HuH-7.5 (cell line): ENCODE data around the gene WFDC12.

ENCODE experiments used
- DNase-seq: peaks from one replicate; pipeline ENCODE4 v3.0.0; 2011; ENCODE audit warnings: low spot score

The WFDC12 gene

GRCh38 chr20:45115386-45115774 lies 8.9 kb downstream of the WFDC12 start:
- no peak for DNase-seq

GRCh38 chr20:45114465-45115385 lies 9.5 kb downstream of the WFDC12 start, which contains the start of gene WFDC5:
WFDC5 (minus strand) TSS chr20:45115174; CDS start chr20:45115083, 91 bp downstream.
- no peak for DNase-seq

- DNase-seq: no peak
Measured at GRCh38 chr20:45113865-45114264, 10.4 kb downstream of the WFDC12 start.

- DNase-seq: no peak
Measured at GRCh38 chr20:45112754-45113153, 11.5 kb downstream of the WFDC12 start.

GRCh38 chr20:45111799-45112471 lies 12.3 kb downstream of the WFDC12 start:
- no peak for DNase-seq

- no peak for DNase-seq
Measured at GRCh38 chr20:45111285-45111684, 13.0 kb downstream of the WFDC12 start.

- DNase-seq: no peak
Measured at GRCh38 chr20:45110301-45110700, 14.0 kb downstream of the WFDC12 start.

- no peak for DNase-seq
Measured at GRCh38 chr20:45109634-45110033, 14.6 kb downstream of the WFDC12 start.

GRCh38 chr20:45105317-45105716 lies 18.9 kb downstream of the WFDC12 start:
- no peak for DNase-seq

- DNase-seq: no peak
Measured at GRCh38 chr20:45104786-45105185, 19.5 kb downstream of the WFDC12 start.

- no peak for DNase-seq
Measured at GRCh38 chr20:45103072-45103471, 21.2 kb downstream of the WFDC12 start.

GRCh38 chr20:45101333-45101850 lies 22.9 kb downstream of the WFDC12 start:
- DNase-seq: no peak

GRCh38 chr20:45100563-45101245 lies 23.6 kb downstream of the WFDC12 start, which contains the start of gene KCNS1:
KCNS1 (minus strand) TSS chr20:45101127; CDS start chr20:45099236, 1,891 bp downstream.
- DNase-seq: peak; percentile 90

- DNase-seq: no peak
Measured at GRCh38 chr20:45098103-45098773, 26.0 kb downstream of the WFDC12 start.

GRCh38 chr20:45097485-45098102 lies 26.7 kb downstream of the WFDC12 start:
- no peak for DNase-seq

GRCh38 chr20:45096781-45097180 lies 27.5 kb downstream of the WFDC12 start:
- DNase-seq: no peak

GRCh38 chr20:45095805-45096238 lies 28.4 kb downstream of the WFDC12 start:
- peak; percentile 75 for DNase-seq

- no peak for DNase-seq
Measured at GRCh38 chr20:45094864-45095574, 29.2 kb downstream of the WFDC12 start.

GRCh38 chr20:45094201-45094600 lies 30.1 kb downstream of the WFDC12 start:
- DNase-seq: no peak

GRCh38 chr20:45092898-45093297 lies 31.4 kb downstream of the WFDC12 start:
- no peak for DNase-seq
